HepG2 (cell line): Measurements from ENCODE around the gene KRT40. TPM values are rescaled to one million over a fixed set of nuclear protein-coding genes. Genes with fewer than 3 reads are reported as not detected.

Experiments used
- ATF7-NPFF ChIP-seq: sonication (generic); formaldehyde crosslinking; IDR thresholded peaks from 2 replicates; pipeline ENCODE4 v1.8.1; 2023; ENCODE audit warnings: mild to moderate bottlenecking, low read depth, missing genetic modification reagents, moderate library complexity
- CEBPG ChIP-seq: IDR thresholded peaks from 2 replicates; pipeline ENCODE4 v1.6.1; 2016
- GLMP ChIP-seq: sonication (generic); formaldehyde crosslinking; IDR thresholded peaks from 2 replicates; pipeline ENCODE4 v1.9.0; 2021; ENCODE audit warnings: missing genetic modification reagents, mild to moderate bottlenecking, borderline replicate concordance
- GPN1 ChIP-seq: sonication (generic); formaldehyde crosslinking; IDR thresholded peaks from 2 replicates; pipeline ENCODE4 v1.5.1; 2020; ENCODE audit warnings: missing genetic modification reagents, borderline replicate concordance
- HDAC6 ChIP-seq: fragments of 200-600 bp; sonication (generic); IDR thresholded peaks from 2 replicates; pipeline ENCODE4 v1.7.0; 2017; ENCODE audit warnings: mild to moderate bottlenecking, antibody characterized with exemption, low read length, low read depth
- HNRNPH1 ChIP-seq: fragments of 200-400 bp; formaldehyde crosslinking; optimal IDR thresholded peaks from 2 replicates; pipeline ENCODE3; 2017; ENCODE audit warnings: mild to moderate bottlenecking, low read depth, low read length
- LCORL ChIP-seq, 2 experiments: fragments of 450-650 bp in 1 of 2; sonication (generic) in 1 of 2; formaldehyde crosslinking in 1 of 2; IDR thresholded peaks; 2 replicates each; pipeline versions ENCODE4 v1.5.0 to v1.6.1; 2017 to 2020; ENCODE audit warnings: antibody characterized with exemption in 1 of 2, missing genetic modification reagents in 1 of 2
- NR1H2 ChIP-seq: sonication (generic); formaldehyde crosslinking; IDR thresholded peaks from 2 replicates; pipeline ENCODE4 v1.8.1; 2022; ENCODE audit warnings: low read depth, missing genetic modification reagents, borderline replicate concordance
- PAF1 ChIP-seq: IDR thresholded peaks from 2 replicates; pipeline ENCODE4 v1.6.1; 2016; ENCODE audit warnings: missing genetic modification reagents, missing compliant biosample characterization
- PITX1 ChIP-seq: sonication (generic); formaldehyde crosslinking; IDR thresholded peaks from 2 replicates; pipeline ENCODE4 v1.5.1; 2020; ENCODE audit warnings: mild to moderate bottlenecking, missing genetic modification reagents
- RBAK ChIP-seq: sonication (generic); formaldehyde crosslinking; IDR thresholded peaks from 2 replicates; pipeline ENCODE4 v1.5.1; 2020; ENCODE audit warnings: mild to moderate bottlenecking, missing genetic modification reagents
- RBM39 ChIP-seq: fragments of 200-400 bp; formaldehyde crosslinking; IDR thresholded peaks from one replicate; pipeline ENCODE4 v1.6.1; 2018; ENCODE audit warnings: antibody characterized with exemption, mild to moderate bottlenecking, low read depth, low read length; ENCODE audit not compliant: poor library complexity, severe bottlenecking
- REPIN1 ChIP-seq: sonication (generic); formaldehyde crosslinking; IDR thresholded peaks from 2 replicates; pipeline ENCODE4 v1.8.0; 2022; ENCODE audit warnings: missing genetic modification reagents, low read depth, mild to moderate bottlenecking, borderline replicate concordance
- SMARCC2 ChIP-seq: fragments of 450-650 bp; IDR thresholded peaks from 2 replicates; pipeline ENCODE4 v1.6.1; 2017; ENCODE audit warnings: antibody characterized with exemption, mild to moderate bottlenecking
- ZNF30 ChIP-seq: sonication (generic); formaldehyde crosslinking; IDR thresholded peaks from 2 replicates; pipeline ENCODE4 v1.5.0; 2020; ENCODE audit warnings: mild to moderate bottlenecking, missing genetic modification reagents
- polyA plus RNA-seq, 8 experiments: library from polyadenylated mRNA; depleted of rRNA in 3 of 8; stranded (reverse) in 7 of 8; unstranded in 1 of 8; fragments of >200 nt; fragmentation: Illumina TruSeq in 4 of 8; extraction: Trizol in 4 of 8; gene quantifications; 2 replicates each; pipeline versions ENCODE4 v1.2.1 to v1.2.3, GENCODE V29; 2011 to 2016; ENCODE audit warnings: low read depth in 4 of 8, missing spikeins in 1 of 8, mixed read lengths in 1 of 8; ENCODE audit not compliant: insufficient read depth in 1 of 8
- total RNA-seq, 5 experiments: library from RNA; depleted of rRNA; stranded (reverse); fragments of >200 nt; fragmentation: Illumina TruSeq; extraction: Trizol; gene quantifications; 2 replicates each; pipeline ENCODE4 v1.2.3, GENCODE V29; 2016; ENCODE audit warnings: low read depth in 1 of 5
- TF ChIP-seq, protein P1 (sequence below): sonication (generic); formaldehyde crosslinking; IDR thresholded peaks from 2 replicates; pipeline ENCODE4 v1.5.1; 2020; ENCODE audit warnings: missing genetic modification reagents, mild to moderate bottlenecking, borderline replicate concordance
- TF ChIP-seq, protein P2 (sequence below): sonication (generic); formaldehyde crosslinking; IDR thresholded peaks from 2 replicates; pipeline ENCODE4 v1.4.0; 2020; ENCODE audit warnings: missing genetic modification reagents

Gene KRT40
- total and polyA plus RNA-seq, 2 of the 13 experiments (the other 11 are each of a cell fraction or from before 2014, with no cell fraction given): not detected

GRCh38 chr17:40956401-40957254 is 27.5 kb downstream of the KRT40 start (continued):
- no peak for TF ChIP-seq GPN1 (CRISPR knock-in tag)
- TF ChIP-seq ATF7-NPFF (CRISPR knock-in tag): no peak; the same call in 1 of the 2 replicates
- no peak for TF ChIP-seq PAF1 (CRISPR knock-in tag)
- TF ChIP-seq PITX1 (CRISPR knock-in tag): peak; percentile 96
- peak; percentile 26; the same call in 1 of the 2 replicates for TF ChIP-seq RBAK (CRISPR knock-in tag)
- no peak for TF ChIP-seq HDAC6
- peak; percentile 99 for TF ChIP-seq CEBPG
- no peak for TF ChIP-seq ZNF30 (CRISPR knock-in tag)
- TF ChIP-seq, protein P1, sequence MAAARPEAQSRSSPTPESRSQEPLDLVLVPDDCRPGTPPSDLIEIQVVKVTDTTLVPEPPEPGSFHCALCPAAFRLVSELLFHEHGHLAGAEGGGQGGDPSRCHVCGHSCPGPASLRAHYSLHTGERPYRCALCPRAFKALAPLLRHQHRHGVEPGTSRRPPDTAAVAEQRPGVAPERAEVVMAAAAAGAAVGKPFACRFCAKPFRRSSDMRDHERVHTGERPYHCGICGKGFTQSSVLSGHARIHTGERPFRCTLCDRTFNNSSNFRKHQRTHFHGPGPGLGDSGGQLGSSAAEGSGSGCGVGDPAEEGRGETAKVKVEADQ: no peak
- TF ChIP-seq REPIN1 (CRISPR knock-in tag): peak; percentile 92; the same call in 1 of the 2 replicates
- TF ChIP-seq LCORL (IDR thresholded peaks at IDR 0.05): peak; percentile 91
- peak; percentile 93 for TF ChIP-seq LCORL (CRISPR knock-in tag; IDR thresholded peaks at IDR 0.05)
- TF ChIP-seq GLMP (CRISPR knock-in tag): no peak
- TF ChIP-seq NR1H2: peak; percentile 94; the same call in 1 of the 2 replicates
- TF ChIP-seq, protein P2, sequence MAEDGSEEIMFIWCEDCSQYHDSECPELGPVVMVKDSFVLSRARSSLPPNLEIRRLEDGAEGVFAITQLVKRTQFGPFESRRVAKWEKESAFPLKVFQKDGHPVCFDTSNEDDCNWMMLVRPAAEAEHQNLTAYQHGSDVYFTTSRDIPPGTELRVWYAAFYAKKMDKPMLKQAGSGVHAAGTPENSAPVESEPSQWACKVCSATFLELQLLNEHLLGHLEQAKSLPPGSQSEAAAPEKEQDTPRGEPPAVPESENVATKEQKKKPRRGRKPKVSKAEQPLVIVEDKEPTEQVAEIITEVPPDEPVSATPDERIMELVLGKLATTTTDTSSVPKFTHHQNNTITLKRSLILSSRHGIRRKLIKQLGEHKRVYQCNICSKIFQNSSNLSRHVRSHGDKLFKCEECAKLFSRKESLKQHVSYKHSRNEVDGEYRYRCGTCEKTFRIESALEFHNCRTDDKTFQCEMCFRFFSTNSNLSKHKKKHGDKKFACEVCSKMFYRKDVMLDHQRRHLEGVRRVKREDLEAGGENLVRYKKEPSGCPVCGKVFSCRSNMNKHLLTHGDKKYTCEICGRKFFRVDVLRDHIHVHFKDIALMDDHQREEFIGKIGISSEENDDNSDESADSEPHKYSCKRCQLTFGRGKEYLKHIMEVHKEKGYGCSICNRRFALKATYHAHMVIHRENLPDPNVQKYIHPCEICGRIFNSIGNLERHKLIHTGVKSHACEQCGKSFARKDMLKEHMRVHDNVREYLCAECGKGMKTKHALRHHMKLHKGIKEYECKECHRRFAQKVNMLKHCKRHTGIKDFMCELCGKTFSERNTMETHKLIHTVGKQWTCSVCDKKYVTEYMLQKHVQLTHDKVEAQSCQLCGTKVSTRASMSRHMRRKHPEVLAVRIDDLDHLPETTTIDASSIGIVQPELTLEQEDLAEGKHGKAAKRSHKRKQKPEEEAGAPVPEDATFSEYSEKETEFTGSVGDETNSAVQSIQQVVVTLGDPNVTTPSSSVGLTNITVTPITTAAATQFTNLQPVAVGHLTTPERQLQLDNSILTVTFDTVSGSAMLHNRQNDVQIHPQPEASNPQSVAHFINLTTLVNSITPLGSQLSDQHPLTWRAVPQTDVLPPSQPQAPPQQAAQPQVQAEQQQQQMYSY (CRISPR knock-in tag): peak; percentile 99
- no peak for TF ChIP-seq HNRNPH1
- TF ChIP-seq SMARCC2: peak; percentile 93
- no peak for TF ChIP-seq RBM39
